Adrenal gland (tissue), 12 donors: ENCODE data around the gene FMNL2. TPM values are rescaled to one million over a fixed set of nuclear protein-coding genes. Genes with fewer than 3 reads are reported as not detected.

Source experiments
- DNase-seq, 7 donors: peaks; one replicate each; pipeline ENCODE4 v3.0.0-alpha.2; 2019 to 2020
- H3K27ac ChIP-seq, 5 donors: fragments of 200-600 bp; sonication (generic) in 4 of 5; 1 replicate in 3 of 5; 2 replicates in 2 of 5; pipeline versions ENCODE4 v1.5.1 to v1.8.0; 2016 to 2020; ENCODE audit warnings: mild to moderate bottlenecking in 1 of 5
- H3K27me3 ChIP-seq: fragments of 200-600 bp; 2 replicates; pipeline ENCODE4 v1.8.0; 2021
- H3K36me3 ChIP-seq, 2 donors: fragments of 200-600 bp; replicated peaks in 1 of 2; 1 replicate in 1 of 2; 2 replicates in 1 of 2; pipeline versions ENCODE4 v1.5.1 to v1.8.0; 2018 to 2022
- H3K4me1 ChIP-seq, 2 donors: fragments of 200-600 bp; replicated peaks in 1 of 2; 1 replicate in 1 of 2; 2 replicates in 1 of 2; pipeline versions ENCODE4 v1.5.1 to v1.8.0; 2018 to 2021
- H3K4me3 ChIP-seq, 4 donors: fragments of 200-600 bp; sonication (generic) in 3 of 4; one replicate each; pipeline ENCODE4 v1.5.1; 2016 to 2018
- H3K9me3 ChIP-seq, 3 donors: fragments of 200-600 bp; sonication (generic) in 1 of 3; replicated peaks in 1 of 3; 1 replicate in 2 of 3; 2 replicates in 1 of 3; pipeline versions ENCODE4 v1.5.1 to v1.8.0; 2016 to 2021
- POLR2A ChIP-seq, 2 donors: fragments of 450-650 bp; IDR thresholded peaks; one replicate each; pipeline ENCODE4 v1.6.1; 2017; ENCODE audit warnings: antibody characterized with exemption in 2 of 2, mild to moderate bottlenecking in 2 of 2, moderate library complexity in 1 of 2
- WGBS, 4 donors: extraction: QIAGEN DNeasy Blood & Tissue Kit in 2 of 4; methylation state at CpG; one replicate each; pipeline versions ENCODE4 v1.1.5 to v1.1.7; 2013 to 2017; 5-methylcytosine and 5-hydroxymethylcytosine counted together
- intact Hi-C, 2 donors: fragments of 100-400 bp; cut with DNase I; formaldehyde crosslinking; loops; one replicate each; pipeline versions ENCODE4 v1.14.1 to v1.15.0; 2022 to 2023
- polyA plus RNA-seq, 3 donors: library from polyadenylated mRNA; stranded (reverse); fragments of 200-250 nt in 2 of 3; fragments of 350-450 nt in 1 of 3; fragmentation: Illumina TruSeq in 1 of 3; extraction: RNeasy Lipid Tissue Mini Kit (QIAGEN cat#74804) in 1 of 3; gene quantifications; one replicate each; pipeline ENCODE4 v1.2.3, GENCODE V29; 2013 to 2014
- total RNA-seq, 9 donors: library from RNA; depleted of rRNA in 4 of 9; stranded (reverse); fragments of >200 nt in 4 of 9; fragments of 120-200 nt in 1 of 9; fragmentation: NEBNext Ultra II Directional in 1 of 9; extraction: Animal tissue kit (Norgen Biotek cat#: 25700) in 1 of 9; gene quantifications; one replicate each; pipeline versions ENCODE4 v1.1.0 to v1.2.4, GENCODE V29; 2013 to 2023
- TF ChIP-seq, protein P1 (sequence below), 6 experiments: fragments of 450-650 bp in 4 of 6; fragments of 200-600 bp in 2 of 6; sonication (generic) in 1 of 6; IDR thresholded peaks; 1 replicate in 5 of 6; 2 replicates in 1 of 6; pipeline versions ENCODE4 v1.5.1 to v1.8.0; 2016 to 2021; ENCODE audit warnings: antibody characterized with exemption in 6 of 6, mild to moderate bottlenecking in 2 of 6, moderate library complexity in 1 of 6
- donor health status: healthy with polysubstance abuse.
- donor health status: Bipolar disorder and iron deficiency.
- donor health status: DM: yes; HTN: yes; CAD: no.
- donor health status: DM: no; HTN: no; CAD: no.
- donor health status: DM: no; HTN: no; CAD: no.
- donor health status: DM: yes; HTN: yes; CAD: no.

Gene FMNL2
- total and polyA plus RNA-seq, 12 donors: 23.5 to 54.2 (median 36.7) TPM

DNA sequence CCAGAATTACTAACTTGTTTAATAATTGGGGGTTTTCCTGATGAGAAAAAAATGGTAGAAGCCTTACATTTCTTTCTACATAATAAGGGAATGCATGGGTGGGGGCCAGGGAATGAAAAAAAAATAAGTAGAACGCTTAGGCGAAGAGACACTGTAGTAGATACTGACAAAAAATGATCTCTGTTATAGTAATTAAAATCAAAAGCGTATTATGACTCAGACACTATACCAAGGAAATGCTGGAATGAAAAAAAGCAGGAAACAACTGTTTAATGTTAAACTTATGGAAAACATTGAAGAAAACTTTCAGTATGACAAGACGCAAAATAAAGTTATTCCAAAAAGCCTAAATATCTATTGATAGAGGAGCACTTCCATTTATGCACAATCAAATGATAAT lies 339.4 kb downstream of the FMNL2 start:
- no peaks in the 10 kb centered on the region for H3K27me3 ChIP-seq
- no peak overlapping the region for H3K27ac ChIP-seq
- peaks cover 0 to 84% of the 10 kb centered on the region in 2 donors for H3K36me3 ChIP-seq
- TF ChIP-seq, protein P1, sequence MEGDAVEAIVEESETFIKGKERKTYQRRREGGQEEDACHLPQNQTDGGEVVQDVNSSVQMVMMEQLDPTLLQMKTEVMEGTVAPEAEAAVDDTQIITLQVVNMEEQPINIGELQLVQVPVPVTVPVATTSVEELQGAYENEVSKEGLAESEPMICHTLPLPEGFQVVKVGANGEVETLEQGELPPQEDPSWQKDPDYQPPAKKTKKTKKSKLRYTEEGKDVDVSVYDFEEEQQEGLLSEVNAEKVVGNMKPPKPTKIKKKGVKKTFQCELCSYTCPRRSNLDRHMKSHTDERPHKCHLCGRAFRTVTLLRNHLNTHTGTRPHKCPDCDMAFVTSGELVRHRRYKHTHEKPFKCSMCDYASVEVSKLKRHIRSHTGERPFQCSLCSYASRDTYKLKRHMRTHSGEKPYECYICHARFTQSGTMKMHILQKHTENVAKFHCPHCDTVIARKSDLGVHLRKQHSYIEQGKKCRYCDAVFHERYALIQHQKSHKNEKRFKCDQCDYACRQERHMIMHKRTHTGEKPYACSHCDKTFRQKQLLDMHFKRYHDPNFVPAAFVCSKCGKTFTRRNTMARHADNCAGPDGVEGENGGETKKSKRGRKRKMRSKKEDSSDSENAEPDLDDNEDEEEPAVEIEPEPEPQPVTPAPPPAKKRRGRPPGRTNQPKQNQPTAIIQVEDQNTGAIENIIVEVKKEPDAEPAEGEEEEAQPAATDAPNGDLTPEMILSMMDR (IDR thresholded peaks at IDR 0.05): no peak
- no peak for TF ChIP-seq POLR2A (IDR thresholded peaks at IDR 0.05)
- no peak overlapping the region for H3K4me3 ChIP-seq
- no peak for DNase-seq
- no peaks in the 10 kb centered on the region for H3K9me3 ChIP-seq
- H3K4me1 ChIP-seq: no peaks in the 10 kb centered on the region
- intact Hi-C loops: no loop called here
- 93 to 99% (median 94%) methylated on average over 4 of the region's 4 CpGs for WGBS, 4 donors

GRCh38 chr2:152676461-152676860 lies 341.5 kb downstream of the FMNL2 start:
- Histone ChIP-seq H3K4me1 (no peaks in the 10 kb centered on the region), H3K36me3 (peaks cover 0 to 75% of the 10 kb centered on the region in 2 donors), H3K27me3 (no peaks in the 10 kb centered on the region), H3K27ac (no peak overlapping the region), H3K4me3 (no peak overlapping the region), H3K9me3 (no peaks in the 10 kb centered on the region)
- TF ChIP-seq, protein P1 (IDR thresholded peaks at IDR 0.05): no peak
- no peak for TF ChIP-seq POLR2A (IDR thresholded peaks at IDR 0.05)
- intact Hi-C loops: no loop called here
- WGBS, 4 donors: 93 to 96% (median 95%) methylated on average over 3 of the region's 3 CpGs
- DNase-seq: no peak

DNA sequence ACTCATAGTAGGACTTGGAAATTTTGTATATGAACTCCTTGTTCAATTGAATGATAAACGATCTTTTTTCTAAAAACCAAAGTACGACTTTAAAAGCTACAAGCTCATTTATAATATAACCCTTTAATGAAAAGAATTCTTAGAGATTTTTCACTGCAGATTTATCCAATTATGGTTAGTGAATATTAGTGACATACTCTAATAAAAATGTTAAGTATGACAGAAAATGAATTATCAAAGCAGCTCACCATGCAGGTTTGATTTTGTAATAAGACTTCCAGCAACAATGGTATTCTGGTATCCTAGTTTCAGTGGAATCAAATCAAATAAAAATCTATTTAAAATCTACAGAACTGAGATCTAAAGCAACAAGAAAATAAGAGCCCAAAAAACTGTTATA lies 343.8 kb downstream of the FMNL2 start:
- Histone ChIP-seq H3K4me3 (no peak overlapping the region), H3K9me3 (no peaks in the 10 kb centered on the region), H3K4me1 (peaks cover 0 to 4% of the 10 kb centered on the region in 2 donors), H3K36me3 (peaks cover 0 to 55% of the 10 kb centered on the region in 2 donors), H3K27ac (no peak overlapping the region), H3K27me3 (no peaks in the 10 kb centered on the region)
- TF ChIP-seq, protein P1 (IDR thresholded peaks at IDR 0.05): no peak
- TF ChIP-seq POLR2A (IDR thresholded peaks at IDR 0.05): no peak
- 81 to 84% (median 82%) methylated on average over 2 of the region's 2 CpGs for WGBS, 4 donors
- DNase-seq: no peak
- intact Hi-C loops: no loop called here

DNA sequence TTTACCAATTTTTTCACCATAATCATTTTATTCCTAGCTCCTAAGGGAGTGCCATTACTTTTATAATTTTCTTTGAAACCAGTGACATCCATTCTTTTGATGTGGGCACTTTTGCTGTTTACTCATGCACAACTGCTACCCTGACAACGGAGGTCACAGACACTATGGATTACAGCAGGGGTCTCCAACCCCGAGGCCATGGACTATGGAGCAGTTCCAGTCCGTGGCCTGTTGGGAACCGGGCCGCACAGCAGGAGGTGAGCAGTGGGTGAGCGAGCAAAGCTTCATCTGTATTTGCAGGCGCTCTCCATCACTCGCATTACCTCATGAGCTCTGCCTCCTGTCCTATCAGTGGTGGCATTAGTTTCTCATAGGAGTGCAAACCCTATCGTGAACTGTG lies 347.7 kb downstream of the FMNL2 start:
- peaks cover 0 to 26% of the 10 kb centered on the region in 2 donors for H3K36me3 ChIP-seq
- TF ChIP-seq POLR2A (IDR thresholded peaks at IDR 0.05): no peak
- TF ChIP-seq, protein P1 (IDR thresholded peaks at IDR 0.05): no peak
- no peak overlapping the region for H3K4me3 ChIP-seq
- H3K9me3 ChIP-seq: no peaks in the 10 kb centered on the region
- H3K27me3 ChIP-seq: no peaks in the 10 kb centered on the region
- peaks cover 4 to 15% of the 10 kb centered on the region in 2 donors for H3K4me1 ChIP-seq
- 84 to 87% (median 86%) methylated on average over 7 to 9 of the region's 9 CpGs for whole genome bisulfite sequencing, 4 donors
- H3K27ac ChIP-seq: no peak overlapping the region
- no peak for DNase-seq
- intact Hi-C loops: no loop called here
